Measurements from ENCODE around the gene CARNS1.
"Not testable (repeated sequence)": the region's sequence is repeated elsewhere in the genome, so short reads cannot be mapped to it uniquely, and the experiment has no call there.

CARNS1 gene

GRCh38 chr11:67396587-67397389 is 18.7 kb upstream of the CARNS1 start:
- no peak for DNase-seq (ENCODE audit: low read depth)

DNA sequence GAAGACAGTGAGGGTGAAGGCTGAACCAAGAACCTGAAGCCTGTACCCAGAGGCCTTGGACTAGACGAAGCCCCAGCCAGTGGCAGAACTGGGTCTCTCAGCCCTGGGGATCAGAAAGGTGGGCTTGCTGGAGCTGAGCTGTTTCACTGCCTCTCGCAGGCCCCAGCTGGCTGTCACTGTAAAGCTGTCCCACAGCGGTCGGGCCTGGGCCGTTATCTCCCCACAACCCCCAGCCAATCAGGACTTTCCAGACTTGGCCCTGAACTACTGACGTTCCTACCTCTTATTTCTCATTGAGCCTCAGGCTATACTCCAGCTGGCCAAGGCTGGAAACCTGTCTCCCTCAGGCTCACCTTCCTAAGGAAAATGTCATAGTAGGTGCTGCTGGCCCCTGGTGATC is 17.9 kb upstream of the CARNS1 start:
- no peak for DNase-seq (ENCODE audit: low read depth)

- DNase-seq (ENCODE audit: low read depth) = no peak
These were observed 17.4 kb upstream of the CARNS1 start for GRCh38 chr11:67397986-67398660.

- no peak for DNase-seq (ENCODE audit: low read depth)
These were observed 16.6 kb upstream of the CARNS1 start for GRCh38 chr11:67398661-67399563.

GRCh38 chr11:67400251-67400941 is 15.1 kb upstream of the CARNS1 start:
- no peak for DNase-seq (ENCODE audit: low read depth)

- no peak for DNase-seq (ENCODE audit: low read depth)
These were observed 14.5 kb upstream of the CARNS1 start for GRCh38 chr11:67400942-67401494.

DNA sequence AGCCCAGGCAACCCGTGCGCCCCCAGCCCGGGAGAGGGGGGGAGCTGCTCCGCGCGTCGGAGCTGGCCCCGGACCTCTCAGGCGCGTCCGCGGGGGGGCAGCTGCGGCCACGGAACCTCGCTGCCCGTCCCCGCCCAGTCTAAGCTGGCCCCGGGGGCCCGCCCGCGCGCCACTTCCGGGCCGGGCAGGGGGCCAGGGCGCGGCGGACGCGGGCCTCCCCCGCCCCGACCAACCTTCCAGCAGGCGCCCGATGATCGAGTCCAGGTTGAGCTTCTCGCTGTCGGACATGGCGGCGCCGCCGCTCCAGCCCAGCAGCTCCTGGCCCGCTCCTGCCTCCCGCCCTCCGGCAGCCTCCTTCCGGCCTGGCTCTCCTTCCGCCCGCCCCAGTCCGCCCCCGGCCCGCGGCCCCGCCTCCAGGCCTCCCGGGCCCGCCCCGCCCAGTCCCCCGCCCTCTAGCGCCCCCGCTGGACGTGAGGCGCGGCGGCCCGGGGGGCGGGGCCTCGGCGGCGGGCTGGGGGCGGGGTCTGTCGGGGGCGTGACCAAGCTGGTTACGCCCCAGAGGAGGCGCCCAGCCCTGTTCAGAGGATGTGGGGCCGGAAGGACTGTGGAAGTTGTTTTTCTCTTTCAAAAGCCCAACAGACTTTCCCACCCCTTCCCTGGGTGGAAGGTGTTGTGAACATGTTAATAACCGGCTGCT is 13.8 kb upstream of the CARNS1 start, which contains the start of gene PPP1CA:
Gene PPP1CA, minus strand, starts transcription at position 364 of the 697 bp plus-strand sequence. Its CDS starts 76 bp downstream, at position 288.
- DNase-seq (ENCODE audit: low read depth) = peak; percentile 86

DNA sequence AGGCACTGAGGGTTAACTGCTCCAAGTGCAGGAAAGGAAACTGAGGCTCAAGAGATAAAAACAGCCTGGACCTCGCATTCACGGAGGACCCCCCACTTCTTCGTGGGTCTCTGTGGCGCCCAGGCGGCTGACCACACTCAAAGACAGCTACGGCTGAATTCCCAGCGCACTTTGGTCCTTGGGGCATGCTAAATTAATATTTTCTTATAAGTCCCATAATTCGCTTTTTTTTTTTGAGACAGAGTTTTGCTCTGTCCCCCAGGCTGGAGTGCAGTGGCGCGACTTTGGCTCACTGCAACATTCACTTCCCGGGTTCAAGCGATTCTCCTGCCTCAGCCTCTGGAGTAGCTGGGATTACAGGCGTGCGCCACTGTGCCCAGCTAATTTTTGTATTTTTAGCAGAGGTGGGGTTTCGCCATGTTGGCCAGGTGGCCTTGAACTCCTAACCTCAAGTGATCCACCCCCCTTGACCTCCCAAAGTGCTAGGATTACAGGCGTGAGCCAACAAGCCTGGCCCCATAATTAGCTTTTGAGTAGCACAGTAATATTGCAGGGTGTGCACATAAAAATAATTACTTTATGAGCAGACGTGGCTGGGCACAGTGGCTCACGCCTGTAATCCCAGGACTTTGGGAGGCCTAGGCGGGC is 13.2 kb upstream of the CARNS1 start:
- not testable (repeated sequence) for DNase-seq (ENCODE audit: low read depth)

- not testable (repeated sequence) for DNase-seq (ENCODE audit: low read depth)
These were observed 12.4 kb upstream of the CARNS1 start for GRCh38 chr11:67403085-67403484.

DNA sequence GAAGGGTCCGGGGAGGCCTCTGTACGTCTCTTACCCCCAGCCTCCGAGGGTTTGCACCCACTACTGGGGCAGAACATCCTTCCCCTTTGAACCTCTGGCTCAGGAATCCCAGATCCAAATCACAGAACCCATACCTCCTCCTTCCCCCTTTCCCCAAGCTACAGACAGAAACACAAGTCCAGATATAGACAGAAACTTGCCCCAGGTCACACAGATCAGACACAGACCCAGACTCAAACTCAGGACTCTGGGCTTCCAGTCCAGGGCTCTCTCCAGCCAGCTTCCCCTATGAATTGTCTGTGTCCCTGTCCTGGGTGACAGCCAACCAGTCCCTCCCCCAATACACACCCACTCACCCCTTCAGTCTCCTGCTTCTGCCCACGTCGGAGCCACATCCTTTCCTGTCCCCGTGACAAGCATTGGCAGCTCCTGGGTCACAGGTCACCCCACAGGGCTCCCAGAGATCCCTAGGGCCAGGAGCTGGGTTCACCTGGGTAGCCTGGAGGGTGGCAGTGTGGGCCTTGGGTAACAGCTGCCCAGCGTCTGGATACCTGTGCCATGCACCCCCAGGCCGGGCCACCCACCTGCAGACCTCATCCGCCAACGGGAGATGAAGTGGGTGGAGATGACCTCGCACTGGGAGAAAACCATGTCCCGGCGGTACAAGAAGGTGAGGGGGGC is 10.8 kb upstream of the CARNS1 start:
- no peak for DNase-seq (ENCODE audit: low read depth)

GRCh38 chr11:67405196-67405567 is 10.3 kb upstream of the CARNS1 start:
- DNase-seq (ENCODE audit: low read depth) = no peak

DNA sequence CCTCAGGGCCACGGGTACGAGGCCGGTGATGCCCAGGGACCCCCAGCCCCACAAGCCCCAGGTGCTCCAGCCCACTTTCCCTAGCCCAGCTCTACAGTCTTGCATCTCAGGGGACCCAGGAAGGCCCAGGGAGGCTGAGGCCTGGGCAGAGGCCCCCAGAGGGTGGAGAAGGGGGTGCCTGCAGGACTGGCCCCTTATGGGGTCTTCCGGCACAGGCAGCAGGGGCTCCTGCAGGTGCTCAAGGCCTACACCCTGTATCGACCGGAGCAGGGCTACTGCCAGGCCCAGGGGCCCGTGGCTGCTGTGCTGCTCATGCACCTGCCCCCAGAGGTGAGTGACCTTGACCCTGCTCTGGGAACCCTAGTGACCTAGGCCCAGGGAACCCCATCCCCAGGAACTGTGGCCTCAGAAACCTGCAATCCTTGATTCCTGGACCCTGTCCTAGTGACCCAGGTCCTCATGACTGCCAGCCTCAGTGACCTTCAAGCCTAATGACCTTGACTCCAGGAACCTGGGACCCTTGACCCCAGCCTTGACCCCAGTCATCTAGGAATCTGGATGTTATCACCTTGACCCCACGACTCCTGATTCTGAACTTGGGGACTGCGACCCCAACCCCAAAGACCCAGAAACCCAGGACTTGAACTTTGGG is 9.7 kb upstream of the CARNS1 start:
- no peak for DNase-seq (ENCODE audit: low read depth)

DNA sequence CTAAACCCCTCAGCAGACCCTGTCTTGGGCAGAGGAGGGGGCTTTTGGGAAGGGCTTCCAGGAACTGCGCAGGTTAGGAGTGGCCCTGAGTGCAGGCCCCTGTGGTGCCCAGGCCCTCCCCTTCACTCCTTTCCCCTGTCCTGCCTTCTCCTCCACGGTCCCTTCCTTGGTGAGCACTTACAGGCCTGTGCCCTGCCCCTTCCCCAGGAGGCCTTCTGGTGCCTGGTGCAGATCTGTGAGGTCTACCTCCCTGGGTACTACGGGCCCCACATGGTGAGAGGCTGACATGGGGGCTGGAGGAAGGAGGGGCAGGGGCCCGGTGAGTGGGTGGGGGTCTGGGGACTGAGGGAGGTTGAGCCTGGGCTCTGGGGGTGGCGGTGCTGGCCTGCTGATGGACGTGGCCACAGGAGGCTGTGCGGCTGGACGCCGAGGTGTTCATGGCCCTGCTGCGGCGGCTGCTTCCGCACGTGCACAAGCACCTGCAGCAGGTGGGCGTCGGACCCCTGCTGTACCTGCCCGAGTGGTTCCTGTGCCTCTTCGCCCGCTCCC is 9.0 kb upstream of the CARNS1 start:
- no peak for DNase-seq (ENCODE audit: low read depth)

- no peak for DNase-seq (ENCODE audit: low read depth)
These were observed 8.3 kb upstream of the CARNS1 start for GRCh38 chr11:67406969-67407687.

- DNase-seq (ENCODE audit: low read depth) = no peak
These were observed 7.8 kb upstream of the CARNS1 start for GRCh38 chr11:67407688-67408163.

DNA sequence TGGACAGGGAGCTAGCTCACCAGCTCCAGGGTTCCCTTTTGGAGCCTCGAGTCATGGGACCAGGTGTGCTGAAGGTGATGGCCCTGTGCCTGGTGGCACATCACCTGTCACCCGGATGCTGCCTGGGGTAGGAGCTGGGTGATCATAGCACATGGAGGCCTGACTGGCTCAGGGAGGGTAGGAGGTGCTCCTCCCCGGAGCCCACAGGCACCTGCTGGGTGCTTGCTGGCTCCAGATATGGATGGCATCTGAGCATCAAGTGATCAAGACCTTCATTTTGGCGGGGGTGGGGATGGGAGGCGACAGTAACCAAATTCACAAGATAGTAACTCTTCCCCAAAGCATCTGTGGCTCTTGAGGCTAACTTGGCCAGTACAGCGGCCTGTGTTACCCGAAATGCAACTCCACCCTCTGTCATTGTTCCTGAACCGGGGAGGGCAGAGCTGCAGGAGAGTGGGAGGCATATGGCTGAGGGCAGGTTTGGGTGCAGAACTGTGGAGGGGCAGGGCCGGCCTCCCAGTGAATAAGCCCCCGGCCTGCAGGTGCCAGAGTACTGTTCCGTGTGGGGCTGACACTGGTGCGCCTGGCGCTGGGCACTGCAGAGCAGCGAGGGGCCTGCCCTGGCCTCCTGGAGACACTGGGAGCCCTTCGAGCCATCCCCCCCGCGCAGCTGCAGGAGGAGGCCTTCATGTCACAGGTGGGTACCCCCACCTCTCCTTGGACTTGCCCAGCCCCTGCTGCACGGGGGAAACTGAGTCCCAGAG is 6.9 kb upstream of the CARNS1 start:
- no peak for DNase-seq (ENCODE audit: low read depth)

DNA sequence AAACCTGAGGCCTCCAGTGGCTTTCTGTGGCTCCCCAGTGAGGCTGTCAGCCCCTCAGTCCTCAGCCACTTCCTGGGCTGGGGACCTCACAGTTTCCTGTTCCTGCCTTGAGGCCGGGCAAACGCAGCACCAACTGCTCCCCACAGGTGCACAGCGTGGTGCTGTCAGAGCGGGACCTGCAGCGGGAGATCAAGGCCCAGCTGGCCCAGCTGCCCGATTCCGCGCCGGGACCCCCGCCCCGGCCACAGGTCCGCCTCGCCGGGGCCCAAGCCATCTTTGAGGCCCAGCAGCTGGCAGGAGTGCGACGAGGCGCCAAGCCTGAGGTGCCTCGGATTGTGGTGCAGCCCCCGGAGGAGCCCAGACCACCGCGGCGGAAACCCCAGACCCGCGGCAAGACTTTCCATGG is 6.2 kb upstream of the CARNS1 start:
- no peak for DNase-seq (ENCODE audit: low read depth)

Data from fibroblast of gingiva (primary cell).